OCI-M1 (cell line): ENCODE results near the gene WDR37.
A peak's percentile ranks its signal among the peaks of the same experiment; 100 is the strongest.
"Not testable (repeated sequence)": the region's sequence is repeated elsewhere in the genome, so short reads cannot be mapped to it uniquely, and the experiment has no call there.

Experiments used
- DNase-seq: peaks from one replicate; lab custom pipeline; 2025; lab: John Stamatoyannopoulos, UW

The WDR37 gene

GRCh38 chr10:1041514-1041913 is 14.7 kb upstream of the WDR37 start:
- no peak for DNase-seq

- DNase-seq, result no peak
Measured at GRCh38 chr10:1043532-1043995, 12.6 kb upstream of the WDR37 start.

GRCh38 chr10:1044146-1044545 is 12.0 kb upstream of the WDR37 start:
- no peak for DNase-seq

GRCh38 chr10:1044964-1045363 is 11.2 kb upstream of the WDR37 start:
- no peak for DNase-seq

- no peak for DNase-seq
Measured at GRCh38 chr10:1045415-1045814, 10.8 kb upstream of the WDR37 start.

- peak; percentile 31 for DNase-seq
Measured at GRCh38 chr10:1047937-1048336, 8.2 kb upstream of the WDR37 start.

- no peak for DNase-seq
Measured at GRCh38 chr10:1048349-1048731, 7.8 kb upstream of the WDR37 start.

- DNase-seq, result peak; percentile 100
Measured at GRCh38 chr10:1048732-1049424, 7.3 kb upstream of the WDR37 start, which contains the start of gene IDI1. Gene IDI1, minus strand, starts transcription at chr10:1049119. Its CDS starts 116 bp downstream, at chr10:1049003.

GRCh38 chr10:1049425-1049958 is 6.7 kb upstream of the WDR37 start:
- no peak for DNase-seq

- peak; percentile 77 for DNase-seq
Measured at GRCh38 chr10:1050145-1050544, 6.0 kb upstream of the WDR37 start.

- DNase-seq, result peak; percentile 41
Measured at GRCh38 chr10:1050554-1050953, 5.6 kb upstream of the WDR37 start.

GRCh38 chr10:1054684-1055083 is 1.5 kb upstream of the WDR37 start:
- no peak for DNase-seq

- peak; percentile 64 for DNase-seq
Measured at GRCh38 chr10:1057106-1057657, 997 bp downstream of the WDR37 start.

- DNase-seq, result peak; percentile 37
Measured at GRCh38 chr10:1058017-1058416, 1.8 kb downstream of the WDR37 start.

- no peak for DNase-seq
Measured at GRCh38 chr10:1059902-1060301, 3.7 kb downstream of the WDR37 start.

- DNase-seq, result no peak
Measured at GRCh38 chr10:1061930-1062774, 6.0 kb downstream of the WDR37 start.

- no peak for DNase-seq
Measured at GRCh38 chr10:1063232-1063865, 7.2 kb downstream of the WDR37 start.

- no peak for DNase-seq
Measured at GRCh38 chr10:1064964-1065247, 8.7 kb downstream of the WDR37 start.

- DNase-seq, result not testable (repeated sequence)
Measured at GRCh38 chr10:1066734-1067133, 10.5 kb downstream of the WDR37 start.

- no peak for DNase-seq
Measured at GRCh38 chr10:1068380-1069361, 12.5 kb downstream of the WDR37 start.

GRCh38 chr10:1070919-1071318 is 14.7 kb downstream of the WDR37 start:
- no peak for DNase-seq
